HG03558 (cell line): Measurements from ENCODE around the gene FBXO9.
A peak's percentile ranks its signal among the peaks of the same experiment; 100 is the strongest.

Source experiments
- ATAC-seq: cut with Tn5 transposase; IDR thresholded peaks from one replicate; pipeline ENCODE4 v1.9.1; 2021; ENCODE audit warnings: moderate number of reproducible peaks; ENCODE audit not compliant: unreplicated experiment; ENCODE audit errors: extremely low read depth

The FBXO9 gene

DNA sequence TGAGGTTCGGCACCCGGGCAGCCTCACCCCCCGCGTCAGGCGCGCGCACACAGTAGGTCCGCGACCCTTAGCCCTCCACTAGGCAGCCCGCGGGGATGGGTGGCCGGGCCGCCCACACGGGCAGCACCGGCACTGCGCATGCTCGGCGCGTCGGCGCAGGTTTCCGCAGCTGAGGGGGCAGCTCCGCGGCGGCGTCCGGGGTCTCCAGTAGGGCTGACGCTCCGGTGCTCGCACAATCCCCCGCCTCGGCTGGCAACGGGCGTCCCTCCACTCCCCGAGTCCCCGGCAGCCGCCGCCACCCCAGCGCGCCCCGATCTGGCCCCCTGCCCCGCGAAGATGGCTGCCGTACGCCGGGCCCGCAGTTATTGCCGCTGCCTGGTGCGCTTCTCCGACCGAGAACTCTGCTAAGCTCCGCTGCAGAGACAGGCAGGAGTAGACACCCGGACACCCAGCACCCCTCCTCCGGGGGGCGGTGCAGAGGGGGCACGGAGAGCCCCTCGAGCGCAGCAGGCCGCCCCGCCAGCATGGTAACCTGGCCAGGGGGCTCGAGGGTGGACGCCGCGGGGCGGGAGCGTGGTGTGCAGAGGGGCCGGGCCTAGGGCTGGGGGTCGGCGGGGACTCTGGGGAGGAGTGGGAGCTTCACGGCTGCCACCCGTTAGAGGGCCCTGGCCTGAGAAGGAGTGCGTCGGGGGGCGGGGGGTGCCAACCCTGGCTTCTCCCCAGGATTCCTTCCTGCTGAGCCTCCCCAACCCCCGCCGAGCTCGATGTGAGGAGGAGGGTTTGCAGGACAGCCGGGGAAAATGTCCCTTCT is at the start of gene FBXO9:
FBXO9 (plus strand) TSS at position 139 of the 811 bp plus-strand sequence; CDS start at position 525, 386 bp downstream.
- peak; percentile 16 for ATAC-seq

DNA sequence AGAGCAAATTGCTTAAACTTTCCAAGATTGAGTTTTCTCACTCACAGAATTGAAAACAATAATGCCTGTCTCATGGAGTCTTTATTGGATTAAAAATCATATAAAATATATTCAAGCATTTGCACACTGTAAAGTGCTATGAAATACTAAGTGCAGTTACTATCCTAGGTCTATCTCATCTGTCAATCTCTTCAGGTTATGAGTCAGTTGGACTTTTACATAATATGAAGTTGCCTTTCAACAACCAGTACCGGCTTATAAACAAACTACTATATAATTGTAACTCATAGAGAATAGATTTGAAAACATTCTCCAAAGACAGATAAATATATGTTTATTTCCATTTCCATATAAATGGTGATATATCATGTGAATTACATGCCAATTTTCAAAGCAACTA is 49.7 kb upstream of the FBXO9 start:
- no peak for ATAC-seq

DNA sequence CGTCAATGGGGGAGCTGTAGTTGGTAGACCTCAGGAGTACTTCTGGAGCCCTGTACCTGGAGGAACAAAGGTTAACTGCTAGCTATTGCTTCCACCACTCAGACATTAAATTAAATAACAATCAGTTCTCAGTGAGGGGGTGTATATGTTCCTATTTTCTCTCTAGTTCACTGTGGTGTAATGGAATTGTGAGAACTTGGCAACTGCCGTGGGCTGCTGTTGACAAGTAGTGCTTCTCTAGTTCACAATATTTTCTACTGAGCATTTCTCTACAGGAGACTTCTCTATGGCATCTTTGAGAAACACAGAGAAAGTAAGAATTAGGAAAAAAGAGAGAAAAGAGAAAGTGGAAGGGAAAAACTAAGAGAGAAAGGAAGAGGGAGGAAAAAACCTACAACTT is 46.8 kb upstream of the FBXO9 start:
- ATAC-seq, result no peak

DNA sequence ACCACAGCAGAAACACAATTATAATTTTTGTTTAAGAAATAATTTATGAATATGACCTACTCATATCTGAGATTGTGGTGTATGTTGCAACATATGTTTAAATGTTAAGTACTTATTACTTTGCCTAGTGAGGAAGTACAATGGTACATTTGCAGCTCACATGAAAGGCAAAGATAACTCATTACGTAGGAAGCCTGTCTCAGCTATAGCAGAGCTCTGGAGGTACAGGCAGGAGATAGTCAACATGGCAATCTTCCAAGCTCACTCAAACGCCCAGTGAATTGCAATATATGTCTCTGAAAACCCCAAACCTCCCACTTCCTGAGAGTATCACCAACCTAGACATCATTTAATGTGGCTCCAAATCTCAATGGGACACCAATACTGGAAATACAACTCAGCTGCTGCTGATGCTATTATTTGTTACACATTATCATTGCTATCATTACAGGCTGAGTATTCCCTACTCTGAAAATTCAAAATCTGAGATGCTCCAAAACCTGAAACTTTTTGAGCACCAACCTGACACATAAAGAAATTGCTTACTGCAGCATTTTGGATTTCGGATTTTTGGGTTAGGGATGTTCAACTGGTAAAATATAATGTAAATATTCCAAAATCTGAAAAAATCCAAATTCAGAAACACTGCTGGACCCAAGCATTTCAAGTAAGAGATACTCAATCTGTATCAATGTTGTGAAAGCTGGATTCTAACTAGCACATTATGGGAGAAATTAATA is 45.0 kb upstream of the FBXO9 start:
- no peak for ATAC-seq

DNA sequence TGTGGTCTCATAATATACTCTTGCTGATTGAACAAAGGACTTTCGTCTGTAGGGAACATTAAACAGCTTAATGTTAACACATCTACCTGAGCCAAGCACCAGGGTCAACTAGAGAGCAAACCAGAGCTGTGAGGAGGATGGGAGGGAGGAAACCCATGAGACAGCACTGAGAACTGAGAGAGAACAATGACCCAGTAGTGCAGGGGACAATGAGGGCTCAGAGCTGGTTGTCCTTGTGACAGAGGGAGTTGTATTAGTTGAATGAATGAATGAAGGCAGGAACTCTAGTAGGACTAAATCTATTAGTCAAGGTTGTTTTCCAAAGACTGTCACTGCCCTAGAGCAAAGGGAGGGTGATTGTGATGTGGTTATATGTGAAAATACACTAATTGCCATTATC is 41.9 kb upstream of the FBXO9 start:
- no peak for ATAC-seq

DNA sequence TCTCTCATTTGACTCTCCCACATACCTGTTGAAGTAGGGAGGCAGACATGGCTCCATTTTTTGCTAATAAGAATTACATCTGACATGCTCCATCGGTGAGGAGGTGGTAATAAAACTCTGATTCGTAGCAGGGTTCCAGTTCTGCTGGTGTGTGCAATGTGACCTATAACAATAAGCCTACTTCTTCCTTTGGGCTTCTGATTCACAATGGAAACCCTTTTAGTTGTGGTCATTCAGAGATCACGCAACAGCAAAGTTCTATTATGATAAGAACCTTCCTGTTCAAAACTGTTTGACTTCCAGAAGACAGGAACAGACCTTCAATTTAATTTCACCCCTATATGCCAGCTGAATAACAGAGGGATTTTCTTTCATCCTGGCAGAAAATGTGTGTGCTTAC is 38.7 kb upstream of the FBXO9 start:
- no peak for ATAC-seq

DNA sequence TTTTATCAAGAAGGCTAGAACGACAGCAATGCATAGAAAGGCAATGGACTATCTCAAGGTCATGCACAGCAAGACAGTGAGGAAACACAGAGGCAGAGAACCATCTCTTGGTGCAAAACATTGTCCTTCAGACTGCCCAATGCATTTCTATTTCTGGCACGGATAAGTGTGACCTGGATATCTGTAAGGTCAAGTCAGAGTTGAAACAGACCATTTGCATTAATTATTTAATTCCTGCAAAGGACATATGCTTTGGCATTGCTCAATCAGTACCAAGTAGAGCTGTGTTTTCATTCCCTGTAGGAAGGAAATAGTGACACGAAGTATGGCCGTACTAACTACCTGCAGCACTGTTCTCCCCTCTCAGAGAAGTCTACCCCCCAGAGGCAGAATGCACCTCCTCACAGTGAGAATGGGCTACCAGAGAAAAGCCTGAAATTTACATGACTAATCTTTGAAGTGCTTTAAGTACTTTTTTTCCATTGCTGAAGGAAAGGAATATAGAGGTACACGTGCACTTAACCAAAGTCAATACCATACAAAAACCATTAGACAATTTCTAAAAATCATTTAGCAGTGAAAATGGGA is 38.0 kb upstream of the FBXO9 start:
- ATAC-seq, result no peak

DNA sequence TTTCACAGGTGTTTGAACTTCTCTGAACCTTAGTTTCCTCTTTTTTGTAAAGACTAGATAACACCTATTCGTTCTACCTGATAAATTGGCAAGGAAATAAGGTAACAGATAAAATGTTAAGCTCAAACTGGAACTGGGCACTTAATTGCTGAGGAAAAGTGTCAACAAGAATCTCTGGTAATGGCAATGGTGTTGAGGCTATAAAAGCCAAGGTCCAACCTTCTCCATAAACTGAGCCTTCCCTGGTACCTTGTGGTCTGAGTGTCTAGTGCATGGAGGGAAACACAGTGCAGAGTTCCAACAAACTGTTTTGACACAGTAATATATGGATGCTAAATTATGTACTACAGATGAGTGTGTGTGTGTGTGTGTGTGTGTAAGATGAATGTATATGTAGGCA is 36.7 kb upstream of the FBXO9 start:
- ATAC-seq, result no peak

DNA sequence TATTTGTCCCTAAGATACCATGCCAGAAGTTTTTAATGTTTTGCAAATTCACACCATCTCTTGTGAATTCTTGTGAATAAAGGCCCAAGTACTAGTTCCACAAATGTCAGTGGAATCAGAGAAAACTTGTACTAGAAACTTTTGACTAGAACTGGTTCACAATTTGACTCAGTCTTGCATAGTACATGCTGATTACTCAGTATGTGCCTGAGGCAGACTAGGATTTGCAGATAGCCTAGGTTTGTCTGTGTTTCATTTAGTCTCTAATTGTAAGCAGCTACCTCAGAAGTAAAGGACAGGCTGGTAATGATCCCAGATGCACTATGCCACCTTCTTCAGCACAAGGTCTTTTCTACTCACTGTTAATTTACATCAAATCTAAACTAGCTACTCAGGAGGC is 35.9 kb upstream of the FBXO9 start:
- ATAC-seq, result no peak

DNA sequence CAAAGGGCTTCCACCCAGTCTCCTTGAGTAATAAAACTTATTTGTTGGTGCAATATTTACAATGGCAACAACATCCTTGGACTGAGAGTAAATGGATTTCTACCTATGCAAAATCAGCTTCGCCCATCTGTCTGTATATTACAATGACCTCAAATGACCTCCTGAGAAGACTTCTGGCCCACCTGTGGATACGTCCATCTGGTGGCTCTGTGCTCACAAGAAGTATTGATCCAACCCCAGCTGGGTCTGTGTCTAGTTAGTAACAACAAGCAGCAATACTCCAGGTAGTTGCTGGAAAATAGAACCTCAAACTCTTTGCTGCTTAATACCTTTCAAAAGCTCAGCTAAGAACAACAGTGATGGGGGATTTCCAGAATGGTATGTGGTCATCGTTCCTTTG is 35.4 kb upstream of the FBXO9 start:
- ATAC-seq, result no peak

DNA sequence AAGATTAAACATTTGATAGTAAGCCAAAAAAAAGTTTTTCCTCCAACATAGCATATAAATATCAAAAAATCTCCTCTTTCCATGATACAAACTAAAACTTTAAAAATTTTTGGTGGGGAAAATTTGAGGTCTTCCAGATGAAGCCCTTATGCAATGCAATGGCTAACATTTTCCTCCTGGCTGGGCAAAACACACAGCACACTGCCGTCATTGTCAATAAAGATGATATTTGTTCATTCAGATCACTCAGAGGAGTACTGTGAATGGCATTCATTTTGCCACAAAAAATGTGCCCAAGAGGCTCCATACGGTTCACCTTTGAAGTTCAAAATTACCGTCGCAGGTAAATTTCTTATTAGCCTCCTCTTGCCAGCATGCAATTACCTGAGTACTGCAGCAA is 33.9 kb upstream of the FBXO9 start:
- ATAC-seq, result no peak

DNA sequence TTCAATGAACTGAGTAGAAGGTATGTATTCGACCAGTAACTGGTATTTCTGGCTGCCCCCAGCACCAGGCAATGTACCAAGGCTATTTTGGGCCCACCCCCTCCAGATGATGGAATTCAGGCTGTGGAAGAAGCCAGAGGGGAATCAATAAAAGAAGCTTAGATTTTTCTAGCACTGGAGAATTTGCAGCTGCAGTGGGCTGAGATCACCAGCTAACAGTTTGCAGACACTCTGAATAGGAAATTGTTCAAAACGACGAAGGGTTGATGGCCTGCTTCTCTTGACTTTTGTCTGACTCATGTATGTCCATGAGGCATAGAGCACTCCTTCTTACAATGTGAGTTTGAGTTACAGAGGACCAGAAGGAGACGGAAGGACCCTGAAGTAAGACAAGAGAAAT is 32.4 kb upstream of the FBXO9 start:
- no peak for ATAC-seq

DNA sequence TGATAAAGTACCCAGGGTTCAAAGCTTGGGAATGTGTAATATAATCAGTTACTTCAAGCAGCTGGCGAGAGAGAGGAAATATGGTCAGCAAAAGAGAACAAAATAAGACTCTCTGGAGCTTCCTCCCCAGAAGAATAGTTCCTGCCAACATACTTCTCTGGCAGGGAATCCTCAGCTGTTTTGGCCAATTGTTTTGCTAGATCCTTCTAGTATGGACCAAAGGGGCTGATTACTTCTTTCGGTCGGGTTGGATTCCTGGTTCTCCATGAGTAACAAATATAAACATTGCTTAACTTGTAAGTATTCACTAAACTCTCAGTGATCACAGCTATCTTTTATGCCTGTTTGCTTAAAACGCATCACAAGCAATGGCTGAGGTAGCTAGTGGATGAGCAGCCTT is 31.4 kb upstream of the FBXO9 start:
- no peak for ATAC-seq

DNA sequence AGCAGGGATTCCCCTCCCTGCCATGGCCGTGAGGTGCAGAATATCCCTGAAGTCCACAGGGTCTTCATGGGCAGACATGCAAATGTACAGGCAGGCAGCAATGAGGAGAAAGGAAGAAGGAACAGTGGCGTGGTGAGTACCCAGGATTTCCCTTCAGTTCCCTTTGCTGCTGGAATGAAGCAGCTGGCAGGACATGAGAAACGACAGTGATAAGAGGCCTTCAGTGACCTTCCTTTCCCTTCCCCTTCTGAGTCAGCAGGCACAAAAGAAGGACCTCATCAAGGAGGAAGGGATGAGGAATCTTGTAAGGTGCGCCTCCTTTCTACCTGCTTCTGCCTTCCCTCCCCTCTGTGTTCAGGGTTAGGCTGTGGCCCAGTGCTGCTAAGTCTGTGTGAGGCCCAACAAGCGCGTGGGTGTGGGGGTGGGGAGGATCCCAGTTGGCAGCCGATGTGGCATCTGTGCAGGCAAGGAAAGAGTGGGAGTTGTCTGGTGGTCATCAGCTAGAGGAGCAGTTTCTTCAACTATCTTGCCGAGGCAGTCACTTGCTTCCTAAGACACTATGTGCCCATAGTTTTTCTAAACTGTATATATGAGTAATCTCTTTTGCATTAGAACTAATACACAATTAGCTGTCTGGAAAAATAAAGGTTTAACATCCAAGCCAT is 29.5 kb upstream of the FBXO9 start:
- ATAC-seq, result no peak

DNA sequence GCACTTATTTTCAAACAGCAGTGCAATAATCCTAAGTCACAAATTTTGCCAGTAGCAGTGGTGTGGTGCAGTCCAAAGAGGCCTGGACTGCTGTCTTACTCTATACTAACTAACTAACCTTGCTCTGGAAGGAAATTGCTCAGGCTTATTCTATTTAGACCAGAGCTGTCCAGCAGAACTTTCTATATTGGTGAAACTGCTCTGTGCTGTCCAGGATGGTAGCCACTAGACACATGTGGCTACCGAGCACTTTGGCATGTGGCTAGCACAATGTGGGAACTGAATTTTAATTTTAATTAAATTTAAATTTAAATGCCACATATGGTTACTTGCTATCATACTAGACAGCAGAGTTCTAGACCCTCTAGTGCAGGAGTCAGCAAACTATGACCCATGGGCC is 27.1 kb upstream of the FBXO9 start:
- no peak for ATAC-seq

DNA sequence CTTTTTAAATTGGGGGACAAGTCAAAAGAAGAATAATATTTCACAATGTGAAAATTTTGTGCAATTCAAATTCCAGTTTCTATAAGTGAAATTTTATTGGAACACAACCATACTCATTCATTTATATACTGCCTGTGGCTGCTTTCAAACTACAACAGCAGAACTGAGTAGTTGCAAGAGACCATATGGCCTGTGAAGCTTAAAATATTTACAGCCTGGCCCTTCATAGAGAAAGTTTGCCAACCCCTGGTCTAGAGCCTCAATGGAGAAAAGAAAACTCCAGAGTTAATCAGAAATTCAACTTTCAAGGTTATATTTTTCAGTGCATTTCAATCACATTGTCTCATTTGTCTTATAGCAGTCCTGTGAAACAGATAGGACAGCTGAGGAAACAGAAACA is 26.6 kb upstream of the FBXO9 start:
- ATAC-seq, result no peak

DNA sequence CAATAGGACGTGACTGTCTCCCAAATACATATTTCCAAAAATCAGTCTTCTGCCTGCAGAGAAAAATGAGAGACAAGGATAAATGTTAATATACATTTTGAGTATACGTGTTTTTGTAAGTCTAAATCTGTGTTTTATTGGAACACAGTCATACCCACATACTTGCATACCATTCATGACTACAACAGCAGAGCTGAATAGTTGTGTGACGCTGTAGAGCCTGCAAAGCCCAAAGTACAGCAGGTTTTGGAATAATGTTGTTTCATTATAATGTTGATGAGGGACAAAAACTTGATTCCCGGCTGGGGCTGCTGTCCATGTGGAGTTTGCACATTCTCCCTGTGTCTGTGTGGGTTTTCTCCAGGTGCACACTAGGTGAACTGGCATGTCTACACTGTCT is 23.8 kb upstream of the FBXO9 start:
- no peak for ATAC-seq

DNA sequence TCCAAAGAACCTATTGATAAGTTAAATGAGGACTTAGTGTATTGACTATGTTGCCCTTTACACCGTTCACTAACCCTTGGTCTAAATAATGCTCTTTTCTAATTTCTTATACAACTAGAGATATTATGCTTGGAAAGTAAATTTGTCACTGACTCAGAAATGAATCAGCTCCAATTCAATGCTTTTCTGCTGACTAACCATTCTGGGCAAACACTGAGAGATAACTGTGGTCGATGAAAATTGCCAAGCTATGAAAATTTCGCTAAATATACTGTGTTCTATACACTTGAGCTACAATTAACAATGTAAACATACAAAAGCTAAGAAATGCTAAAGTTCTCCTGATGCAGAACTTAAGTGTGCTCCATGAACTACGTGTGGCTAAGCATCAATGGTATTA is 23.1 kb upstream of the FBXO9 start:
- no peak for ATAC-seq

DNA sequence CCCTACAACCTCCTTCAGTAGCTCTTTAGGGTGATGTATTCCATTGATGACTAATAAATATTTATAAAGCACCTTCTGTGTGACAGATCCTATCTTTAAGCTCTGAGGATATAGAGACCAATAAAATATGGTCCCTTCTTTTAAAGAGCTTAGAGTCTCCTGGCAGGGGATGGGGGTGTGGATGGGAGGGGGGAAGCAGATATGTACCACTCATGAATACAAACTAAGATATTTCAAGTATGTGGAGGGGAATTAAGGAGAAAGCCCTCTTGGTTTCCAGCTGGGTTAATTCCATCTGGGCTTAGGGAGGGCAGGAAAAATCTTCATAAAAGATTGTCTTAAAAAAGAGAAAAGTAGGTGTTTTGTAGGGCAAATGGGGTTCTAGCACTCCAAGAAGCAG is 21.6 kb upstream of the FBXO9 start:
- ATAC-seq, result no peak

DNA sequence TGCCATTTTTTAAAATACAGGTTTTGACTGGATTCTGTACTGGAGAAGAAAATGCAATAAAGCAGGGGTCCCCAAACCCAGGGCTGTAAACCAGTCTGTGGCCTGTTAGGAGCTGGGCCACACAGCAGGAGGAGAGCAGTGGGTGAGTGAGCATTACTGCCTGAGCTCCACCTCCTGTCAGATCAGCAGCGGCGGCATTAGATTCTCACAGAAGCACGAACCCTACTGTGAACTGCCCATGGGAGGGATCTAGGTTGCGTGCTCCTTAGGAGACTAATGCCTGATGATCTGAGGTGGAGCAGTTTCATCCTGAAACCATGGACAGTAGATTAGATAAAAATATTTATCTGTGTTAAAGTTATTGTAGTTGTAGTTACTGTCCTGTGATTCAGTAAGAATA is 21.1 kb upstream of the FBXO9 start:
- ATAC-seq, result no peak

DNA sequence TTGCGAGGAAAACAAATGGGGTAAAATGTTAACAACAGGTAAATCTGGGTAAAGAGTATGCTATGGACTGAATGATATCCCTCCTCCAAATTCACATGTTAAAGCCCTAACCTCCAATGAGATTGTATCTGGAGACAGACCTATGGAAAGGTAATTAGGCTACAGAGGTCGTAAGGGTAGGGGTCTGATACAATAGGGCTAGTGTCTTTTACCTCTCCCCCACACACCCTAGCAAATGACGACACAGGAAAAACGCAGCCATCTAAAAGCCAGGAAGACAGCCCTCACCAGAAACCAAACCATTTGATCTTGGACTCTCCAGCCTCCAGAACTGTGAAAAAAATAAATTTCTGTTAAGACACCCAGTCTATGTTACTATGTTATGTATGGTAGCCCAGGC is 20.6 kb upstream of the FBXO9 start:
- no peak for ATAC-seq
